Suprapubic skin (tissue), 4 donors: ENCODE data around the gene AUTS2.

Source experiments
- EP300 ChIP-seq: sonication (generic); formaldehyde crosslinking; IDR thresholded peaks from one replicate; pipeline ENCODE4 v1.6.1; 2017; ENCODE audit warnings: antibody characterized with exemption
- POLR2A ChIP-seq, 2 donors: fragments of 450-650 bp; IDR thresholded peaks; one replicate each; pipeline ENCODE4 v1.6.1; 2017; ENCODE audit warnings: antibody characterized with exemption in 2 of 2, mild to moderate bottlenecking in 2 of 2, moderate library complexity in 2 of 2
- POLR2AphosphoS5 ChIP-seq, 3 donors: sonication (generic); formaldehyde crosslinking; IDR thresholded peaks; one replicate each; pipeline ENCODE4 v1.6.1; 2017; ENCODE audit warnings: antibody characterized with exemption in 3 of 3
- TF ChIP-seq, protein P1 (sequence below), 2 donors: fragments of 200-600 bp in 1 of 2; fragments of 450-650 bp in 1 of 2; sonication (generic) in 1 of 2; IDR thresholded peaks; one replicate each; pipeline ENCODE4 v1.5.1; 2016 to 2019; ENCODE audit warnings: antibody characterized with exemption in 2 of 2, mild to moderate bottlenecking in 1 of 2, moderate library complexity in 1 of 2

DNA sequence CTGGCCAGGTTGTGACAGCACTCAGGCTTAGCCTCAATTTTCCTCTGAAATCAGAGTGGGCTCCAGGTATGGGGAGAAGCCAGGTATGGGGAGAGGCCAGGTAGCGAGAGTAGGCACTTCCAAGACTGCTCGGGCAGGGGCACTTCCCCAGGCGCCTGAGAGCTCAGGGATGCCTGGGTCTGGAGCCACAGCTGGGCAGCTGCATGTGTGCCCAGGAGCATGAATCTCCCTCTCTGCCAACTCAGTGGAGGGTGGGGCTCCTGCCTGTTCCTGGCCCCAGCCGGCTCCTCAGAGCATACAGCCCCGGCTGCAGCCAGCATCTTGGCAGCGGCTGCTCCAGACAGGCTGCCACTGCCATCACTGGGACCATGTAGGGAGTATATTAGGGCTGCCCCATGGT lies 313.9 kb downstream of the AUTS2 start:
- no peak for TF ChIP-seq POLR2A (IDR thresholded peaks at IDR 0.05)
- TF ChIP-seq, protein P1, sequence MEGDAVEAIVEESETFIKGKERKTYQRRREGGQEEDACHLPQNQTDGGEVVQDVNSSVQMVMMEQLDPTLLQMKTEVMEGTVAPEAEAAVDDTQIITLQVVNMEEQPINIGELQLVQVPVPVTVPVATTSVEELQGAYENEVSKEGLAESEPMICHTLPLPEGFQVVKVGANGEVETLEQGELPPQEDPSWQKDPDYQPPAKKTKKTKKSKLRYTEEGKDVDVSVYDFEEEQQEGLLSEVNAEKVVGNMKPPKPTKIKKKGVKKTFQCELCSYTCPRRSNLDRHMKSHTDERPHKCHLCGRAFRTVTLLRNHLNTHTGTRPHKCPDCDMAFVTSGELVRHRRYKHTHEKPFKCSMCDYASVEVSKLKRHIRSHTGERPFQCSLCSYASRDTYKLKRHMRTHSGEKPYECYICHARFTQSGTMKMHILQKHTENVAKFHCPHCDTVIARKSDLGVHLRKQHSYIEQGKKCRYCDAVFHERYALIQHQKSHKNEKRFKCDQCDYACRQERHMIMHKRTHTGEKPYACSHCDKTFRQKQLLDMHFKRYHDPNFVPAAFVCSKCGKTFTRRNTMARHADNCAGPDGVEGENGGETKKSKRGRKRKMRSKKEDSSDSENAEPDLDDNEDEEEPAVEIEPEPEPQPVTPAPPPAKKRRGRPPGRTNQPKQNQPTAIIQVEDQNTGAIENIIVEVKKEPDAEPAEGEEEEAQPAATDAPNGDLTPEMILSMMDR (IDR thresholded peaks at IDR 0.05), result no peak
- no peak for TF ChIP-seq EP300
- TF ChIP-seq POLR2AphosphoS5 (IDR thresholded peaks at IDR 0.05), result no peak
